ENCODE measurements around the gene ROGDI. TPM values are rescaled to one million over a fixed set of nuclear protein-coding genes. Genes with fewer than 3 reads are reported as not detected.

ROGDI gene
- total and polyA plus RNA-seq, 2 of the 13 experiments (the other 11 are each of a cell fraction or from before 2014, with no cell fraction given), result 19.2 to 42.1 TPM

- TF ChIP-seq THAP8 (CRISPR knock-in tag; IDR thresholded peaks at IDR 0.05; ENCODE audit: borderline replicate concordance) (no peak; the same call in 1 of the 2 replicates), HBP1 (CRISPR knock-in tag; IDR thresholded peaks at IDR 0.05; ENCODE audit: low read depth) (peak; percentile 84), TOE1 (CRISPR knock-in tag; IDR thresholded peaks at IDR 0.05) (peak; percentile 76; the same call in 1 of the 2 replicates), XBP1 (CRISPR knock-in tag; IDR thresholded peaks at IDR 0.05) (no peak), CEBPG (CRISPR knock-in tag; IDR thresholded peaks at IDR 0.05) (peak; percentile 52; the same call in 1 of the 2 replicates), HMGXB3 (CRISPR knock-in tag; IDR thresholded peaks at IDR 0.05; ENCODE audit: borderline replicate concordance) (peak; percentile 68; the same call in 1 of the 2 replicates), ZNF138 (CRISPR knock-in tag; IDR thresholded peaks at IDR 0.05; ENCODE audit: low read depth) (peak; percentile 29; the same call in 1 of the 2 replicates), MXI1 (IDR thresholded peaks at IDR 0.05; ENCODE audit: borderline replicate concordance, low read depth, low read length) (peak; percentile 89; the same call in 1 of the 3 replicates), ZNF512B (CRISPR knock-in tag; IDR thresholded peaks at IDR 0.05; ENCODE audit: borderline replicate concordance) (0 out of 2 replicates have a peak, but pooled peaks have one; percentile 45), ZNF501 (CRISPR knock-in tag; IDR thresholded peaks at IDR 0.05) (peak; percentile 87), HOXA3 (CRISPR knock-in tag; IDR thresholded peaks at IDR 0.05) (peak; percentile 90), KMT2B (CRISPR knock-in tag; IDR thresholded peaks at IDR 0.05) (peak; percentile 81), PBX2 (CRISPR knock-in tag; IDR thresholded peaks at IDR 0.05) (no peak), FOXO1 (CRISPR knock-in tag; IDR thresholded peaks at IDR 0.05) (peak; percentile 51; the same call in 1 of the 2 replicates), ZNF232 (CRISPR knock-in tag; IDR thresholded peaks at IDR 0.05; ENCODE audit: borderline replicate concordance) (no peak; the same call in 1 of the 2 replicates), SPEN (CRISPR knock-in tag; IDR thresholded peaks at IDR 0.05; ENCODE audit: low read depth) (peak; percentile 89), SNRNP70 (IDR thresholded peaks at IDR 0.05; ENCODE audit: low read depth, low read length) (no peak), ZNF441 (CRISPR knock-in tag; IDR thresholded peaks at IDR 0.05; ENCODE audit: borderline replicate concordance) (peak; percentile 96), GFI1 (CRISPR knock-in tag; IDR thresholded peaks at IDR 0.05; ENCODE audit: borderline replicate concordance) (peak; percentile 54; the same call in 1 of the 2 replicates)
These were observed 35.4 kb downstream of the ROGDI start, which contains the start of gene ZNF500 (continued) for GRCh38 chr16:4766875-4767628.
